SK-N-SH treated with all-trans-retinoic acid at 6 μM for 48 hours (cell line): ENCODE data around the gene DIRAS3.

Source experiments
- CSDC2 ChIP-seq: fragments of 250-450 bp; sonication (Bioruptor Pico); IDR thresholded peaks from 2 replicates; pipeline ENCODE4 v1.5.0; 2020; ENCODE audit warnings: mild to moderate bottlenecking, moderate library complexity
- GLIS3 ChIP-seq: fragments of 250-450 bp; sonication (Bioruptor Pico); IDR thresholded peaks from 2 replicates; pipeline ENCODE4 v1.5.0; 2020; ENCODE audit warnings: mild to moderate bottlenecking, moderate library complexity
- PATZ1 ChIP-seq: fragments of 250-450 bp; sonication (Bioruptor Pico); IDR thresholded peaks from 2 replicates; pipeline ENCODE4 v1.8.0; 2020; ENCODE audit warnings: mild to moderate bottlenecking, moderate library complexity, borderline replicate concordance
- TCF4 ChIP-seq: fragments of 250-450 bp; sonication (Bioruptor Pico); IDR thresholded peaks from 2 replicates; pipeline ENCODE4 v1.8.0; 2021; ENCODE audit warnings: mild to moderate bottlenecking, moderate library complexity, borderline replicate concordance
- TOX ChIP-seq: fragments of 250-450 bp; sonication (Bioruptor Pico); IDR thresholded peaks from 2 replicates; pipeline ENCODE4 v1.8.0; 2021; ENCODE audit warnings: mild to moderate bottlenecking, moderate library complexity, borderline replicate concordance
- ZC3H10 ChIP-seq: fragments of 250-450 bp; sonication (Bioruptor Pico); IDR thresholded peaks from 2 replicates; pipeline ENCODE4 v1.5.1; 2021; ENCODE audit warnings: mild to moderate bottlenecking, moderate library complexity
- ZFP30 ChIP-seq: fragments of 450-650 bp; formaldehyde crosslinking; IDR thresholded peaks from 2 replicates; pipeline ENCODE4 v1.5.0; 2022; ENCODE audit warnings: mild to moderate bottlenecking, moderate library complexity
- ZNF8 ChIP-seq: fragments of 450-650 bp; formaldehyde crosslinking; IDR thresholded peaks from 2 replicates; pipeline ENCODE4 v1.5.0; 2020; ENCODE audit warnings: mild to moderate bottlenecking, moderate library complexity
- TF ChIP-seq, protein P1 (sequence below): fragments of 250-450 bp; sonication (Bioruptor Pico); IDR thresholded peaks from 2 replicates; pipeline ENCODE4 v1.5.1; 2020; ENCODE audit warnings: low read depth, mild to moderate bottlenecking, moderate library complexity

GRCh38 chr1:68024635-68025338 lies 25.6 kb downstream of the DIRAS3 start:
- TF ChIP-seq TCF4 (CRISPR knock-in tag) (no peak), CSDC2 (CRISPR knock-in tag) (no peak), ZC3H10 (CRISPR knock-in tag) (no peak), PATZ1 (CRISPR knock-in tag) (no peak), TOX (no peak), GLIS3 (CRISPR knock-in tag) (no peak), ZNF8 (CRISPR knock-in tag) (no peak), ZFP30 (no peak)
- TF ChIP-seq, protein P1, sequence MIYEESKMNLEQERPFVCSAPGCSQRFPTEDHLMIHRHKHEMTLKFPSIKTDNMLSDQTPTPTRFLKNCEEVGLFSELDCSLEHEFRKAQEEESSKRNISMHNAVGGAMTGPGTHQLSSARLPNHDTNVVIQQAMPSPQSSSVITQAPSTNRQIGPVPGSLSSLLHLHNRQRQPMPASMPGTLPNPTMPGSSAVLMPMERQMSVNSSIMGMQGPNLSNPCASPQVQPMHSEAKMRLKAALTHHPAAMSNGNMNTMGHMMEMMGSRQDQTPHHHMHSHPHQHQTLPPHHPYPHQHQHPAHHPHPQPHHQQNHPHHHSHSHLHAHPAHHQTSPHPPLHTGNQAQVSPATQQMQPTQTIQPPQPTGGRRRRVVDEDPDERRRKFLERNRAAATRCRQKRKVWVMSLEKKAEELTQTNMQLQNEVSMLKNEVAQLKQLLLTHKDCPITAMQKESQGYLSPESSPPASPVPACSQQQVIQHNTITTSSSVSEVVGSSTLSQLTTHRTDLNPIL (CRISPR knock-in tag) = no peak
